Suprapubic skin (tissue), 4 donors: ENCODE measurements around the gene ERAS.

Source experiments
- POLR2A ChIP-seq, 2 donors: fragments of 450-650 bp; IDR thresholded peaks; one replicate each; pipeline ENCODE4 v1.6.1; 2017; ENCODE audit warnings: antibody characterized with exemption in 2 of 2, mild to moderate bottlenecking in 2 of 2, moderate library complexity in 2 of 2
- POLR2AphosphoS5 ChIP-seq, 3 donors: sonication (generic); formaldehyde crosslinking; IDR thresholded peaks; one replicate each; pipeline ENCODE4 v1.6.1; 2017; ENCODE audit warnings: antibody characterized with exemption in 3 of 3

- TF ChIP-seq POLR2A (IDR thresholded peaks at IDR 0.05): no peak
- no peak for TF ChIP-seq POLR2AphosphoS5 (IDR thresholded peaks at IDR 0.05)
Observed at GRCh38 chrX:48823053-48823452, 3.3 kb upstream of the ERAS start.
